OCI-LY7 (cell line): ENCODE results near the gene TTC23L.

Source experiments
- EZH2phosphoT487 ChIP-seq: fragments of 200-600 bp; sonication (generic); IDR thresholded peaks from 2 replicates; pipeline ENCODE4 v1.6.1; 2018; ENCODE audit warnings: low read depth, borderline replicate concordance, mild to moderate bottlenecking, mixed run types, antibody characterized with exemption, low read length, moderate library complexity, mixed read lengths
- TF ChIP-seq, protein P1 (sequence below): fragments of 200-600 bp; sonication (generic); conservative IDR thresholded peaks from 2 replicates; pipeline ENCODE4 v1.5.1; 2014; ENCODE audit warnings: mild to moderate bottlenecking, antibody characterized with exemption, low read length, moderate library complexity, mixed read lengths

DNA sequence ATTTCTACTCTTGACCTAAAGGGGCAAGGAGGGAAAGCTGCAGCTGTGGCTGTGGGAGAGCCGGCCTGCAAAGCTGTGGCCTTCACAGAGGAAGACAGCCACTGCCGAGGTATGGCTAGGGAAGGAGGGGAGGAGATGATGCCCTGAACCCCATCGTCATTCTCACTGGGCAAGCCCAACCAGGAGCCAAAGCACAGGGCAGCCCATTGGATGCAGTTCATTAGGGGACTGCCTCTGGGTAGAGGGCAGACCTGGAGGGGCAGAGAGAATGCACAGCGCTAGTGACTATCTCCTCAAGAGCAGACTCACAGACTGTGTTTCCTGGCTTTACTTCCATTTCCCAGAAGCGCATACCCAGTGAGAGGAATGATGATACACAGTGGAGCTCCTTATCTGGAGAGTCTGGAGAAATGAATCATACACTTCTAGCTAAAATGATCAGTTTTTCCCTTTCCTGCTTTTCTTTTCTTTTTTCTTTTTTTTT, 47.2 kb upstream of the TTC23L start:
- TF ChIP-seq, protein P1, sequence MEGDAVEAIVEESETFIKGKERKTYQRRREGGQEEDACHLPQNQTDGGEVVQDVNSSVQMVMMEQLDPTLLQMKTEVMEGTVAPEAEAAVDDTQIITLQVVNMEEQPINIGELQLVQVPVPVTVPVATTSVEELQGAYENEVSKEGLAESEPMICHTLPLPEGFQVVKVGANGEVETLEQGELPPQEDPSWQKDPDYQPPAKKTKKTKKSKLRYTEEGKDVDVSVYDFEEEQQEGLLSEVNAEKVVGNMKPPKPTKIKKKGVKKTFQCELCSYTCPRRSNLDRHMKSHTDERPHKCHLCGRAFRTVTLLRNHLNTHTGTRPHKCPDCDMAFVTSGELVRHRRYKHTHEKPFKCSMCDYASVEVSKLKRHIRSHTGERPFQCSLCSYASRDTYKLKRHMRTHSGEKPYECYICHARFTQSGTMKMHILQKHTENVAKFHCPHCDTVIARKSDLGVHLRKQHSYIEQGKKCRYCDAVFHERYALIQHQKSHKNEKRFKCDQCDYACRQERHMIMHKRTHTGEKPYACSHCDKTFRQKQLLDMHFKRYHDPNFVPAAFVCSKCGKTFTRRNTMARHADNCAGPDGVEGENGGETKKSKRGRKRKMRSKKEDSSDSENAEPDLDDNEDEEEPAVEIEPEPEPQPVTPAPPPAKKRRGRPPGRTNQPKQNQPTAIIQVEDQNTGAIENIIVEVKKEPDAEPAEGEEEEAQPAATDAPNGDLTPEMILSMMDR = no peak
- TF ChIP-seq EZH2phosphoT487 = no peak
